Activated T-cell treated with anti-CD3 and anti-CD28 coated beads, Interleukin-2, amount 50 U/mL, for 24 hours (primary cell): ENCODE data around the gene RASL10B.

Experiments
- DNase-seq: peaks from one replicate; pipeline ENCODE4 v3.0.0-alpha.2; 2020
- H3K27ac Mint-ChIP-seq: 2 replicates; pipeline ENCODE4 v1.8.0; 2020; ENCODE audit warnings: mild to moderate bottlenecking, mixed read lengths
- H3K27me3 Mint-ChIP-seq: 2 replicates; pipeline ENCODE4 v1.8.0; 2020; ENCODE audit warnings: mixed read lengths
- H3K36me3 Mint-ChIP-seq: 2 replicates; pipeline ENCODE4 v1.8.0; 2020; ENCODE audit warnings: low read depth, mixed read lengths
- H3K4me1 Mint-ChIP-seq: 2 replicates; pipeline ENCODE4 v1.8.0; 2020; ENCODE audit warnings: low read depth, mixed read lengths
- H3K4me3 Mint-ChIP-seq: 2 replicates; pipeline ENCODE4 v1.8.0; 2020; ENCODE audit warnings: mild to moderate bottlenecking, moderate library complexity, mixed read lengths
- H3K9me3 Mint-ChIP-seq: 2 replicates; pipeline ENCODE4 v1.8.0; 2020; ENCODE audit warnings: mixed read lengths

Gene RASL10B

DNA sequence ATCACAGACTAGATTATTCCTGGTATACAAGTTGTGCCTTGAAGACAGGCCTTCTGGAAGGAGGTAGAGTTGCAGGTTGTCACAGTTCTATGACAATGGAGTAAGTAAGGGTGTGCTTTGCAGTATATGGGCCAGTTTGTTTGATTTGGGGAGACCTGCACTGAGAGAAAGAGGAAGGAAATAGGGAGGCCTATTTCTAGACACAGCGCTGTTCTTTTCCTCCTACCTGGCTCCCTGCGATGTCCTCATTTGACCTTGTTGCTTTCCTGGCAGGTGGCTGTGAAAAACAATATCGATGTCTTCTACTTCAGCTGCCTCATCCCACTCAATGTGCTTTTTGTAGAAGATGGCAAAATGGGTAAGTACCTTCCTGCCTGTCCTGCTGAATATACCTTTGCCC lies 22.5 kb upstream of the RASL10B start:
- no peak overlapping the region for H3K27ac Mint-ChIP-seq
- peaks cover 48% of the 10 kb centered on the region for H3K4me1 Mint-ChIP-seq
- no peak for DNase-seq
- no peaks in the 10 kb centered on the region for H3K9me3 Mint-ChIP-seq
- H3K36me3 Mint-ChIP-seq: peaks cover 58% of the 10 kb centered on the region
- no peak overlapping the region for H3K4me3 Mint-ChIP-seq
- no peaks in the 10 kb centered on the region for H3K27me3 Mint-ChIP-seq

- Mint-ChIP-seq H3K27me3 (no peaks in the 10 kb centered on the region), H3K36me3 (peaks cover 54% of the 10 kb centered on the region), H3K4me1 (peaks cover 41% of the 10 kb centered on the region), H3K27ac (no peak overlapping the region), H3K4me3 (no peak overlapping the region), H3K9me3 (no peaks in the 10 kb centered on the region)
- DNase-seq: no peak
Observed at GRCh38 chr17:35709874-35710273, 21.6 kb upstream of the RASL10B start.

- Mint-ChIP-seq H3K4me1 (peaks cover 35% of the 10 kb centered on the region), H3K4me3 (no peak overlapping the region), H3K9me3 (no peaks in the 10 kb centered on the region), H3K36me3 (peaks cover 45% of the 10 kb centered on the region), H3K27ac (peak overlapping the region; percentile 39), H3K27me3 (no peaks in the 10 kb centered on the region)
- no peak for DNase-seq
Observed at GRCh38 chr17:35710950-35711349, 20.5 kb upstream of the RASL10B start.

- Mint-ChIP-seq H3K4me1 (peaks cover 22% of the 10 kb centered on the region), H3K4me3 (no peak overlapping the region), H3K27me3 (no peaks in the 10 kb centered on the region)
Observed at GRCh38 chr17:35713069-35713728, 18.2 kb upstream of the RASL10B start.

DNA sequence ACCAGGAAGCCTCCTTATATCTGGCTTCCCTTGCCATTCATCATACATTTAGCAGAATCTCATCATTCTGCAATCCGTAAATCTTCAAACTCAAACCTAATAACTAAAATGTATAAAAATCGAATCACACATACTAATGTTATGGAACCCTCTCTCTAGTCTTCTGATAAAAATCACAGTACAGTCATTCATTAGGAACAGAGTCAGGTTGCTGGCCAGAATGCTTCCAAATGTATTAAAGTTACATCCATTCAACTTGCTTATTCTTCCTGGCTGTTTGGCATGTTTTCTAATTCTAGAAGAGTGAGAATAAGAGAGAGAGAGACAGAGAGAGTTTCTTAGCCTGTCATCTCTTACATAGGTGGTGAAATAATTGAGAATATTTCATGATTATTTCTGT lies 16.5 kb upstream of the RASL10B start:
- Mint-ChIP-seq H3K36me3 (peaks cover 57% of the 10 kb centered on the region), H3K4me1 (peaks cover 10% of the 10 kb centered on the region), H3K27me3 (no peaks in the 10 kb centered on the region), H3K4me3 (no peak overlapping the region), H3K9me3 (no peaks in the 10 kb centered on the region), H3K27ac (no peak overlapping the region)
- DNase-seq: no peak

More at GRCh38 chr17:35713069-35713728, 18.2 kb upstream of the RASL10B start:
- no peak overlapping the region for H3K27ac Mint-ChIP-seq
- H3K36me3 Mint-ChIP-seq: peaks cover 56% of the 10 kb centered on the region
- no peak for DNase-seq
- no peaks in the 10 kb centered on the region for H3K9me3 Mint-ChIP-seq

- H3K4me3 Mint-ChIP-seq: no peak overlapping the region
- no peaks in the 10 kb centered on the region for H3K27me3 Mint-ChIP-seq
- no peak for DNase-seq
- H3K36me3 Mint-ChIP-seq: peaks cover 55% of the 10 kb centered on the region
- H3K4me1 Mint-ChIP-seq: peaks cover 8% of the 10 kb centered on the region
- no peaks in the 10 kb centered on the region for H3K9me3 Mint-ChIP-seq
- no peak overlapping the region for H3K27ac Mint-ChIP-seq
Observed at GRCh38 chr17:35715416-35715815, 16.0 kb upstream of the RASL10B start.

- H3K27ac Mint-ChIP-seq: no peak overlapping the region
- peaks cover 5% of the 10 kb centered on the region for H3K4me1 Mint-ChIP-seq
- H3K4me3 Mint-ChIP-seq: no peak overlapping the region
- DNase-seq: no peak
- H3K36me3 Mint-ChIP-seq: peaks cover 54% of the 10 kb centered on the region
- no peaks in the 10 kb centered on the region for H3K9me3 Mint-ChIP-seq
- no peaks in the 10 kb centered on the region for H3K27me3 Mint-ChIP-seq
Observed at GRCh38 chr17:35716173-35716572, 15.3 kb upstream of the RASL10B start.

DNA sequence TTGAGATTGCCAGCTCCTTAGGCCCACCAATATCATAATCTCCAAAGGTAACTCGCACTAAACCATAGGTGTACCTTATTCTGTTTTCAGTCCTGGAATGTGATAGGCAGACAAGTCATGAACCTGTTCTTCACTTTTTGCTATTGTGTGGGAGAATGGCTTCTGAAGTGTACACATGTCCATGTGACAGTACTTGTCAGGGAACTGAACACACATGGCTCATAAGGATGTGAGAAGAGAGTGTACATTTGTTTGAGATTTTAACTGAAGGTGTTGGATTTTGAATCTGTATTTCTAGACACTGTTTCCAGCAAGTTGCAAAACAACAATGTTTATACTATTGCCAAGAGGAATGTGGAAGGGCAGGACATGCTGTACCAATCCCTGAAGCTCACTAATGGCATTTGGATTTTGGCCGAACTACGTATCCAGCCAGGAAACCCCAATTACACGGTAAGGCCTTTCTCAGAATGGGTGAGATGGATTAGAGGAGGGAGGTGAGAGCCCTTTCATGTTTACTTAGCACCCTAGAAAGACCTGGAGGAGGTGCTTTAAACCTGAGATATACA lies 14.5 kb upstream of the RASL10B start:
- H3K36me3 Mint-ChIP-seq: peaks cover 54% of the 10 kb centered on the region
- H3K4me1 Mint-ChIP-seq: peaks cover 1% of the 10 kb centered on the region
- H3K27me3 Mint-ChIP-seq: no peaks in the 10 kb centered on the region
- H3K4me3 Mint-ChIP-seq: no peak overlapping the region
- H3K9me3 Mint-ChIP-seq: no peaks in the 10 kb centered on the region
- H3K27ac Mint-ChIP-seq: no peak overlapping the region
- DNase-seq: no peak

GRCh38 chr17:35717475-35717874 lies 14.0 kb upstream of the RASL10B start:
- H3K4me3 Mint-ChIP-seq: no peak overlapping the region
- no peaks in the 10 kb centered on the region for H3K27me3 Mint-ChIP-seq
- no peaks in the 10 kb centered on the region for H3K4me1 Mint-ChIP-seq
- no peak overlapping the region for H3K27ac Mint-ChIP-seq
- no peak for DNase-seq
- peaks cover 57% of the 10 kb centered on the region for H3K36me3 Mint-ChIP-seq
- H3K9me3 Mint-ChIP-seq: no peaks in the 10 kb centered on the region

DNA sequence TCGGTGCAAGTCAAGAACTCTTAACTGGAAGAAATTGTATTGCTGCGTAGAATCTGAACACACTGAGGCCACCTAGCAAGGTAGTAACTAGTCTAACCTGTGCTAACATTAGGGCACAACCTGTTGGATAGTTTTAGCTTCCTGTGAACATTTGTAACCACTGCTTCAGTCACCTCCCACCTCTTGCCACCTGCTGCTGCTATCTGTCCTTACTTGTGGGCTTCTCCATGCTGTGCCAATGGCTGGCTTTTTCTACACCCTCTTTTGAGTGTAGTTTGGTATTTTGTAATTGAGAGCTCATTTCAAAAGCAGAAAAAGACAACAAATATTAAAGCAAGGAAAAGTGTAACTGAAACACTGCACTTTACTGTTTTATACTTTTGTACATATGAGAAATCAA lies 7.7 kb upstream of the RASL10B start:
- Mint-ChIP-seq H3K27ac (no peak overlapping the region), H3K27me3 (no peaks in the 10 kb centered on the region), H3K4me1 (no peaks in the 10 kb centered on the region), H3K4me3 (no peak overlapping the region), H3K9me3 (no peaks in the 10 kb centered on the region), H3K36me3 (peaks cover 84% of the 10 kb centered on the region)
- no peak for DNase-seq

DNA sequence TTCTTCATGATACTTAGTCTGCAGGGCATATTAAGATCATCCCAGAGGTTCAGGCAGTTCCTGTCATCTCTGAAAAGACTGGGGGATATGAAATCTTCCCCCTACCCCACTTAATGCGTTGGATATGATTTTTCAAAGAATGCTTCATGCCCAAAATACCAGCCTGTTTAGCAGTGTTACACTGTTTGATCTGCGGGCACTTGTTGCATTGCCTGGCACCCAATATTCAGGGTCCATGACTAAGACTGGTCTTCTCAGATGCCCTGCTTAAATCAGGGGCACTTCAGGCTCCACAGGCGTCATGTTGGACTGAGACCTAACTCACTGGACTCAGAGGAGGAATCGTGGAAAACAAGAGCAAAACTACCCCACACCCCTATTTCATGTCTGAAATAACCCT lies 6.4 kb upstream of the RASL10B start:
- Mint-ChIP-seq H3K27me3 (no peaks in the 10 kb centered on the region), H3K36me3 (peaks cover 74% of the 10 kb centered on the region), H3K27ac (no peak overlapping the region), H3K4me3 (no peak overlapping the region), H3K9me3 (no peaks in the 10 kb centered on the region), H3K4me1 (peaks cover 2% of the 10 kb centered on the region)
- DNase-seq: no peak

DNA sequence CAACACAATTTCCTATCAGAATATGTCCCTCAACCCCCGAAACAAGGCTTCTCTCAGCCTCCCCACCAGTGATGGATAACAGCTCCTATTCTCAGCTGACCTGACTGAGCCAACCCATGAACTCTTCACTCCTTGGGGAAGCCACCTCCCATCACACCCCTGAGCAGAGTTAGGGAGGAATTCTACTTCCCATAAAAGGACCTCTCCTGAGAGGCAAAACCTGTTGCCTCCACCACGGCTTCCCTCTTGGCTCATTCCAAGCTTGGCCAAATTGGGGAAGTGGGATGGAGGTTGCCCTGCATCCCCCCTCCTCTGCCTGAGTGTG lies 5.7 kb upstream of the RASL10B start:
- Mint-ChIP-seq H3K27ac (peak overlapping the region; percentile 51), H3K4me1 (peaks cover 9% of the 10 kb centered on the region), H3K4me3 (no peak overlapping the region), H3K36me3 (peaks cover 70% of the 10 kb centered on the region), H3K27me3 (no peaks in the 10 kb centered on the region), H3K9me3 (no peaks in the 10 kb centered on the region)
- no peak for DNase-seq

DNA sequence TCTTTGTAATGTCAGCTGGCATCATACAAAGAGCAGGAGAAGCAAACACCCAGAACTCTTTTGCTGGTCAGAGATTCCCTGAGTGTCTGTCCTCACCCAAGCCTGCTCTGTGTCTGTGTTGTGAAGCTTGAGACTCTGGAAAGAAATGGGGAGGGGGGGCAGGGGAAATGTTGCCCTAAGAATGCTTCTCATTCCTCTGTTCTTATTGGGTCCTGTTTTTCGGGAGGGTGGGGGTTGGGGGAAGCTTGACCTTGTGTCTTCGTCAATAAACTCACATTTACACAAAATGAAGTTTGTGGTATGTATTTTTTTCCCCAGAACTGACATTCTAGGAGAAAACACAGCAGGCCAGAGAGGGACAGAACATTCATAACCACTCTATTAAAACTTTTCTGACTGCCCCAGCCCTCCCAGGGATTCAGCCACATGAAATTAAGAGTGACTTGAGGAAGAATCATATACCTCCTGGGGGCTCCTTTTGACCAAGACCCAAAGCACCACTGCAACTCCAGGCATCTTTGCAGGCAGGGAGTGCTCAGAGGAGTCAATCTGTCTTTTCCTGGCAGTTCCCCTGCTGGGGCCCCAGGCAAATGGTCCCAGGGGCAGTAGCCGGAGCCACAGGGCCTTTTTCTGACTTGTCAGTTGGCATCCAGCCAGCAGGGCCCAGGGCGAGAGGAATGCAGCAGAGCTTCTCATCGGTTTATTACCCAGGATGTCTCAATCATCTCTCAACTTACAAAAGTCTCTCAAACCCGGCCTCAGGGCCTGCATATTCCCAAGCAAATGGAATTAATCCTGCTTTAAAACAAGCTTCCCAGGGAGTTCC lies 5.1 kb upstream of the RASL10B start:
- no peak for DNase-seq
- Mint-ChIP-seq H3K9me3 (no peaks in the 10 kb centered on the region), H3K4me1 (peaks cover 15% of the 10 kb centered on the region), H3K36me3 (peaks cover 64% of the 10 kb centered on the region), H3K27me3 (no peaks in the 10 kb centered on the region), H3K4me3 (no peak overlapping the region), H3K27ac (peak overlapping the region; percentile 51)

GRCh38 chr17:35726953-35727460 lies 4.4 kb upstream of the RASL10B start:
- no peaks in the 10 kb centered on the region for H3K9me3 Mint-ChIP-seq
- H3K4me1 Mint-ChIP-seq: peaks cover 16% of the 10 kb centered on the region
- H3K27me3 Mint-ChIP-seq: no peaks in the 10 kb centered on the region
- DNase-seq: no peak
- H3K36me3 Mint-ChIP-seq: peaks cover 58% of the 10 kb centered on the region
- no peak overlapping the region for H3K27ac Mint-ChIP-seq
- no peak overlapping the region for H3K4me3 Mint-ChIP-seq

DNA sequence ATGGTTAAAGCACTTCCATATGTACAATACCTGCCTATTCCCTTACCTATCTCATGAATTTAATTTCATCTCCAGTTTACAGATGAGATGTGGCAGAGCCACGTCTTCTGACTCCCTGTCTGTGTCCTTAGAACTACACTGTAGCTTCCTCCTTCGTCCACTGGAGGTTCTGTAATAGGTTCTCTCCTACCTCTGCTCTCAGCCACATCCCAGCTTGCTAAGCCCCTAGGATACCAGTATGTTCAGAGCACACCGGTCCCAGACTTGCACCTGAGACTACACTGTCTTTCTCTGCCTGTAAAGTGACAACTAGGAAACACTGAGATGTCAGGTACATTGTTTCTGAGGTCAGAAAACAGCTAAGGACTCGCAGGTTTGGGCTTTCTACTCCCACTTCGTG lies 3.8 kb upstream of the RASL10B start:
- Mint-ChIP-seq H3K4me1 (peaks cover 21% of the 10 kb centered on the region), H3K4me3 (no peak overlapping the region), H3K36me3 (peaks cover 51% of the 10 kb centered on the region), H3K9me3 (no peaks in the 10 kb centered on the region), H3K27me3 (no peaks in the 10 kb centered on the region), H3K27ac (no peak overlapping the region)
- no peak for DNase-seq
